HepG2 (cell line): ENCODE results near the gene RASA4B. TPM values are rescaled to one million over a fixed set of nuclear protein-coding genes. Genes with fewer than 3 reads are reported as not detected.
"Not testable (repeated sequence)": the region's sequence is repeated elsewhere in the genome, so short reads cannot be mapped to it uniquely, and the experiment has no call there.

Source experiments
- ATAC-seq: fragments of 200-7000 bp; cut with Tn5 transposase; 3 replicates; pipeline ENCODE4 v1.9.1; 2020; ENCODE audit warnings: mild to moderate bottlenecking, moderate library complexity
- BruUV-seq: library from RNA; stranded (reverse); fragments of 400-500 nt; replicated peaks from 2 replicates; lab custom pipeline; 2021; lab: Mats Ljungman, UMichigan
- CTCF ChIA-PET: fragments of 300-600 bp; formaldehyde crosslinking; extraction: SDS; loops from one replicate; lab custom pipeline; 2021; ENCODE audit warnings: low total read pairs, inconsistent platforms, low intra/inter-chr PET ratio; lab: Yijun Ruan, JAX
- POLR2A ChIA-PET: fragments of 350-600 bp; sonication (Branson Sonifier 250); formaldehyde crosslinking; loops from one replicate; lab custom pipeline; 2020; ENCODE audit warnings: antibody characterized with exemption, inconsistent platforms; lab: Yijun Ruan, JAX
- DNase-seq: peaks from one replicate; pipeline ENCODE4 v3.0.0-alpha.2; 2015; ENCODE audit warnings: low spot score
- FAIRE-seq: peaks from 3 replicates; lab custom pipeline; 2011; peaks lifted over from hg19 to GRCh38; lab: Jason Lieb, UNC
- H2AFZ ChIP-seq: one replicate; pipeline ENCODE4 v1.6.1; 2011; ENCODE audit warnings: low read length, inconsistent platforms
- H3K27ac ChIP-seq: fragments of 300-600 bp; 3 replicates; pipeline ENCODE4 v1.8.0; 2011; ENCODE audit warnings: mixed run types, mild to moderate bottlenecking, mixed read lengths, low read length, inconsistent platforms; ENCODE audit not compliant: insufficient read depth; ENCODE audit errors: extremely low read length
- H3K27me3 ChIP-seq, 2 experiments: fragments of 200-600 bp in 1 of 2; 2 replicates in 1 of 2; 3 replicates in 1 of 2; pipeline versions ENCODE4 v1.6.0 to v1.8.0; 2011; ENCODE audit warnings: low read length in 2 of 2, mild to moderate bottlenecking in 2 of 2, moderate library complexity in 2 of 2, inconsistent platforms in 1 of 2; ENCODE audit not compliant: insufficient read depth in 2 of 2, control insufficient read depth in 1 of 2
- H3K36me3 ChIP-seq, 2 experiments: fragments of 200-600 bp in 1 of 2; replicated peaks in 1 of 2; 2 replicates in 1 of 2; 3 replicates in 1 of 2; pipeline versions ENCODE4 v1.5.1 to v1.8.0; 2011; ENCODE audit warnings: low read length in 2 of 2, inconsistent platforms in 1 of 2; ENCODE audit not compliant: insufficient read depth in 2 of 2, control insufficient read depth in 1 of 2
- H3K4me1 ChIP-seq: 2 replicates; pipeline ENCODE4 v1.5.1; 2012; ENCODE audit warnings: low read length, inconsistent platforms; ENCODE audit not compliant: insufficient read depth
- H3K4me2 ChIP-seq: 2 replicates; pipeline ENCODE4 v1.6.0; 2011; ENCODE audit warnings: low read depth, low read length, inconsistent platforms
- H3K4me3 ChIP-seq, 3 experiments: fragments of 200-600 bp in 1 of 3; sonication (generic), shearing (Covaris generic) in 1 of 3; replicated peaks in 1 of 3; 2 replicates each; pipeline ENCODE4 v1.5.1; 2011 to 2016; ENCODE audit warnings: low read length in 3 of 3, inconsistent platforms in 2 of 3, low read depth in 2 of 3, mild to moderate bottlenecking in 2 of 3, control low read depth in 1 of 3, mixed read lengths in 1 of 3; ENCODE audit not compliant: insufficient read depth in 1 of 3
- H3K79me2 ChIP-seq: one replicate; pipeline ENCODE4 v1.6.1; 2011; ENCODE audit warnings: low read length, inconsistent platforms; ENCODE audit not compliant: insufficient read depth
- H3K9ac ChIP-seq: 2 replicates; pipeline ENCODE4 v1.6.0; 2011; ENCODE audit warnings: mild to moderate bottlenecking, low read depth, low read length, inconsistent platforms; ENCODE audit not compliant: insufficient read depth
- H3K9me3 ChIP-seq: 2 replicates; pipeline ENCODE4 v1.5.1; 2012; ENCODE audit warnings: mild to moderate bottlenecking, low read length
- H4K20me1 ChIP-seq: 2 replicates; pipeline ENCODE4 v1.6.0; 2011; ENCODE audit warnings: inconsistent platforms, mild to moderate bottlenecking, low read length, moderate library complexity; ENCODE audit not compliant: insufficient read depth
- ARNT2 ChIP-seq: sonication (generic); formaldehyde crosslinking; IDR thresholded peaks from 2 replicates; pipeline ENCODE4 v1.8.0; 2022; ENCODE audit warnings: mild to moderate bottlenecking, low read depth, missing genetic modification reagents, moderate library complexity
- IKZF1 ChIP-seq: fragments of 450-650 bp; IDR thresholded peaks from 2 replicates; pipeline ENCODE4 v1.7.1; 2016
- ZBTB37 ChIP-seq: sonication (generic); formaldehyde crosslinking; IDR thresholded peaks from 2 replicates; pipeline ENCODE4 v1.4.0; 2020; ENCODE audit warnings: mild to moderate bottlenecking, missing genetic modification reagents
- ZBTB42 ChIP-seq: sonication (generic); formaldehyde crosslinking; IDR thresholded peaks from 2 replicates; pipeline ENCODE4 v1.5.0; 2020; ENCODE audit warnings: mild to moderate bottlenecking, missing genetic modification reagents
- ZFY ChIP-seq: sonication (generic); formaldehyde crosslinking; IDR thresholded peaks from 2 replicates; pipeline ENCODE4 v1.4.0; 2020; ENCODE audit warnings: missing genetic modification reagents
- ZMAT5 ChIP-seq: sonication (generic); formaldehyde crosslinking; IDR thresholded peaks from 2 replicates; pipeline ENCODE4 v1.5.0; 2020; ENCODE audit warnings: mild to moderate bottlenecking, low read depth, missing genetic modification reagents, borderline replicate concordance
- ZNF414 ChIP-seq: sonication (generic); formaldehyde crosslinking; IDR thresholded peaks from 2 replicates; pipeline ENCODE4 v1.5.0; 2020; ENCODE audit warnings: missing genetic modification reagents
- ZNF639 ChIP-seq: conservative IDR thresholded peaks from 2 replicates; pipeline ENCODE4 v1.6.1; 2018; ENCODE audit warnings: missing genetic modification reagents
- ZNF891 ChIP-seq: sonication (generic); formaldehyde crosslinking; IDR thresholded peaks from 2 replicates; pipeline ENCODE4 v1.5.0; 2020; ENCODE audit warnings: mild to moderate bottlenecking, missing genetic modification reagents
- WGBS: methylation state at CpG from one replicate; pipeline ENCODE4 v1.1.6; 2017; ENCODE audit warnings: low lambda C conversion rate; 5-methylcytosine and 5-hydroxymethylcytosine counted together
- in situ Hi-C: cut with HindIII; loops from 2 replicates; pipeline ENCODE4 v1.10.0; 2017; ENCODE audit warnings: low pct_unique_long_range_greater_than_20kb; ENCODE audit not compliant: extremely low pct_ligation_motif_present
- intact Hi-C: fragments of 100-400 bp; cut with micrococcal nuclease; formaldehyde crosslinking; loops from one replicate; pipeline ENCODE4 v1.10.0; 2022; ENCODE audit not compliant: unreplicated experiment
- polyA plus RNA-seq, 8 experiments: library from polyadenylated mRNA; depleted of rRNA in 3 of 8; stranded (reverse) in 7 of 8; unstranded in 1 of 8; fragments of >200 nt; fragmentation: Illumina TruSeq in 4 of 8; extraction: Trizol in 4 of 8; gene quantifications; 2 replicates each; pipeline versions ENCODE4 v1.2.1 to v1.2.3, GENCODE V29; 2011 to 2016; ENCODE audit warnings: low read depth in 4 of 8, missing spikeins in 1 of 8, mixed read lengths in 1 of 8; ENCODE audit not compliant: insufficient read depth in 1 of 8
- total RNA-seq, 5 experiments: library from RNA; depleted of rRNA; stranded (reverse); fragments of >200 nt; fragmentation: Illumina TruSeq; extraction: Trizol; gene quantifications; 2 replicates each; pipeline ENCODE4 v1.2.3, GENCODE V29; 2016; ENCODE audit warnings: low read depth in 1 of 5
- TF ChIP-seq, protein P1 (sequence below): sonication (generic); formaldehyde crosslinking; IDR thresholded peaks from 2 replicates; pipeline ENCODE4; 2020; ENCODE audit warnings: missing genetic modification reagents, mild to moderate bottlenecking, borderline replicate concordance

RASA4B gene
- total and polyA plus RNA-seq, 2 of the 13 experiments (the other 11 are each of a cell fraction or from before 2014, with no cell fraction given): 0.82 to 1.3 TPM

DNA sequence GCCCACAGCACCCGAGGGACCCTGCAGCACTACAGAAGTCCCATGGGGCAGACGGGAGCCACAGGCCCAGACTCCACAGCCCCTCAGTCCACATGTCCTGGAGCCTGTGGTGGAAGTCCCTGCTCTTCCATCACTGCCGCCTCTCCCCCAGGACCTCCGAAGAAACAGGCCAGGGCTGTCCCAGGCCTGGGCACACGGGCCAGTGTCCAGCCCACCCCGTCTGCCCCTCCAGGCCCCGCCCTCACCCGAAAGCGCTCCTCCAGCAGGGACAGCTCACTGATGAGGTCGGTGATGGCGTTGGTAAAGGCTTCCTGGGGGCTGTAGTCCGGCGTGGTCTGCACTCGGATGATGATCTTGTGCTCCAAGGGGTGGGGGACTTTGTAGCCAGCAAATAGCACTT is 43.5 kb downstream of the RASA4B start:
- FAIRE-seq, H3K9me3 ChIP-seq, H3K36me3 ChIP-seq, H3K27ac ChIP-seq, H3K4me1 ChIP-seq, H3K4me2 ChIP-seq, intact Hi-C loops, H3K79me2 ChIP-seq, H3K27me3 ChIP-seq, H3K4me3 ChIP-seq, DNase-seq, in situ Hi-C loops, CTCF ChIA-PET, H2AFZ ChIP-seq, H3K9ac ChIP-seq, BruUV-seq, H4K20me1 ChIP-seq, ATAC-seq, POLR2A ChIA-PET: not testable (repeated sequence)
- WGBS: no CpG with 5 or more reads among the region's 14 CpGs

- Histone ChIP-seq H2AFZ (no peak overlapping the region), H3K27me3 (no peaks in the 10 kb centered on the region), H3K4me3 (no peak overlapping the region), H3K27ac (no peak overlapping the region), H3K4me1 (peaks cover 8% of the 10 kb centered on the region; the same call in 1 of the 2 replicates), H3K4me2 (no peak overlapping the region), H3K9me3 (no peaks in the 10 kb centered on the region), H4K20me1 (no peaks in the 10 kb centered on the region), H3K79me2 (no peaks in the 10 kb centered on the region), H3K36me3 (peaks cover 5 to 7% of the 10 kb centered on the region in 2 experiments; a peak in 2 of 5 replicates), H3K9ac (no peak overlapping the region)
- CTCF ChIA-PET: no interaction called here
- no peak for FAIRE-seq
- 98% methylated on average over 20 of the region's 23 CpGs for WGBS
- BruUV-seq: no TSS peak
- no peak for ATAC-seq
- no peak for DNase-seq
- intact Hi-C loops: no loop called here
- in situ Hi-C loops: no loop called here
- POLR2A ChIA-PET: no interaction called here
- TF ChIP-seq ZFY (CRISPR knock-in tag) (no peak), ZMAT5 (no peak), ARNT2 (CRISPR knock-in tag) (no peak), ZNF891 (CRISPR knock-in tag) (no peak), ZBTB37 (no peak), ZNF414 (no peak), ZNF639 (CRISPR knock-in tag) (no peak), IKZF1 (no peak), ZBTB42 (CRISPR knock-in tag) (no peak)
- TF ChIP-seq, protein P1, sequence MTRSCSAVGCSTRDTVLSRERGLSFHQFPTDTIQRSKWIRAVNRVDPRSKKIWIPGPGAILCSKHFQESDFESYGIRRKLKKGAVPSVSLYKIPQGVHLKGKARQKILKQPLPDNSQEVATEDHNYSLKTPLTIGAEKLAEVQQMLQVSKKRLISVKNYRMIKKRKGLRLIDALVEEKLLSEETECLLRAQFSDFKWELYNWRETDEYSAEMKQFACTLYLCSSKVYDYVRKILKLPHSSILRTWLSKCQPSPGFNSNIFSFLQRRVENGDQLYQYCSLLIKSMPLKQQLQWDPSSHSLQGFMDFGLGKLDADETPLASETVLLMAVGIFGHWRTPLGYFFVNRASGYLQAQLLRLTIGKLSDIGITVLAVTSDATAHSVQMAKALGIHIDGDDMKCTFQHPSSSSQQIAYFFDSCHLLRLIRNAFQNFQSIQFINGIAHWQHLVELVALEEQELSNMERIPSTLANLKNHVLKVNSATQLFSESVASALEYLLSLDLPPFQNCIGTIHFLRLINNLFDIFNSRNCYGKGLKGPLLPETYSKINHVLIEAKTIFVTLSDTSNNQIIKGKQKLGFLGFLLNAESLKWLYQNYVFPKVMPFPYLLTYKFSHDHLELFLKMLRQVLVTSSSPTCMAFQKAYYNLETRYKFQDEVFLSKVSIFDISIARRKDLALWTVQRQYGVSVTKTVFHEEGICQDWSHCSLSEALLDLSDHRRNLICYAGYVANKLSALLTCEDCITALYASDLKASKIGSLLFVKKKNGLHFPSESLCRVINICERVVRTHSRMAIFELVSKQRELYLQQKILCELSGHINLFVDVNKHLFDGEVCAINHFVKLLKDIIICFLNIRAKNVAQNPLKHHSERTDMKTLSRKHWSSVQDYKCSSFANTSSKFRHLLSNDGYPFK (CRISPR knock-in tag): no peak
Observed at GRCh38 chr7:102473271-102473991, 44.1 kb downstream of the RASA4B start.
